ENCODE measurements around the gene PGGHG. TPM values are rescaled to one million over a fixed set of nuclear protein-coding genes. Genes with fewer than 3 reads are reported as not detected.

Gene PGGHG
- total RNA-seq, 1 donor from 2014 or later, result 20.5 TPM

GRCh38 chr11:282630-283360, 6.1 kb upstream of the PGGHG start:
- Mint-ChIP-seq H3K36me3 (no peaks in the 10 kb centered on the region), H3K4me1 (peaks cover 17% of the 10 kb centered on the region), H3K27me3 (ENCODE audit: insufficient read depth, low read depth) (peaks cover 19% of the 10 kb centered on the region), H3K4me3 (peak overlapping the region; percentile 33), H3K27ac (peak overlapping the region; percentile 13), H3K9me3 (peaks cover 4% of the 10 kb centered on the region)
- Histone ChIP-seq H4K20me1 (ENCODE audit: low read depth) (no peaks in the 10 kb centered on the region), H3K27ac (no peak overlapping the region), H3K9ac (no peak overlapping the region), H3K79me2 (ENCODE audit: low read depth) (no peaks in the 10 kb centered on the region), H2AFZ (replicated peaks) (no peak overlapping the region), H3K4me3 (no peak overlapping the region), H3K36me3 (no peaks in the 10 kb centered on the region), H3K27me3 (peaks cover 19% of the 10 kb centered on the region), H3K9me3 (ENCODE audit: low read depth) (no peaks in the 10 kb centered on the region), H3K4me1 (peaks cover 4% of the 10 kb centered on the region), H3F3A (ENCODE audit: low read depth) (no peaks in the 10 kb centered on the region), H3K4me2 (no peak overlapping the region)
- DNase-seq (ENCODE audit: low spot score), result no peak
- TF ChIP-seq, protein P1, sequence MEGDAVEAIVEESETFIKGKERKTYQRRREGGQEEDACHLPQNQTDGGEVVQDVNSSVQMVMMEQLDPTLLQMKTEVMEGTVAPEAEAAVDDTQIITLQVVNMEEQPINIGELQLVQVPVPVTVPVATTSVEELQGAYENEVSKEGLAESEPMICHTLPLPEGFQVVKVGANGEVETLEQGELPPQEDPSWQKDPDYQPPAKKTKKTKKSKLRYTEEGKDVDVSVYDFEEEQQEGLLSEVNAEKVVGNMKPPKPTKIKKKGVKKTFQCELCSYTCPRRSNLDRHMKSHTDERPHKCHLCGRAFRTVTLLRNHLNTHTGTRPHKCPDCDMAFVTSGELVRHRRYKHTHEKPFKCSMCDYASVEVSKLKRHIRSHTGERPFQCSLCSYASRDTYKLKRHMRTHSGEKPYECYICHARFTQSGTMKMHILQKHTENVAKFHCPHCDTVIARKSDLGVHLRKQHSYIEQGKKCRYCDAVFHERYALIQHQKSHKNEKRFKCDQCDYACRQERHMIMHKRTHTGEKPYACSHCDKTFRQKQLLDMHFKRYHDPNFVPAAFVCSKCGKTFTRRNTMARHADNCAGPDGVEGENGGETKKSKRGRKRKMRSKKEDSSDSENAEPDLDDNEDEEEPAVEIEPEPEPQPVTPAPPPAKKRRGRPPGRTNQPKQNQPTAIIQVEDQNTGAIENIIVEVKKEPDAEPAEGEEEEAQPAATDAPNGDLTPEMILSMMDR (IDR thresholded peaks at IDR 0.05), result no peak
- no peak for TF ChIP-seq EZH2 (IDR thresholded peaks at IDR 0.05)
- TF ChIP-seq EZH2phosphoT487 (IDR thresholded peaks at IDR 0.05), result no peak

DNA sequence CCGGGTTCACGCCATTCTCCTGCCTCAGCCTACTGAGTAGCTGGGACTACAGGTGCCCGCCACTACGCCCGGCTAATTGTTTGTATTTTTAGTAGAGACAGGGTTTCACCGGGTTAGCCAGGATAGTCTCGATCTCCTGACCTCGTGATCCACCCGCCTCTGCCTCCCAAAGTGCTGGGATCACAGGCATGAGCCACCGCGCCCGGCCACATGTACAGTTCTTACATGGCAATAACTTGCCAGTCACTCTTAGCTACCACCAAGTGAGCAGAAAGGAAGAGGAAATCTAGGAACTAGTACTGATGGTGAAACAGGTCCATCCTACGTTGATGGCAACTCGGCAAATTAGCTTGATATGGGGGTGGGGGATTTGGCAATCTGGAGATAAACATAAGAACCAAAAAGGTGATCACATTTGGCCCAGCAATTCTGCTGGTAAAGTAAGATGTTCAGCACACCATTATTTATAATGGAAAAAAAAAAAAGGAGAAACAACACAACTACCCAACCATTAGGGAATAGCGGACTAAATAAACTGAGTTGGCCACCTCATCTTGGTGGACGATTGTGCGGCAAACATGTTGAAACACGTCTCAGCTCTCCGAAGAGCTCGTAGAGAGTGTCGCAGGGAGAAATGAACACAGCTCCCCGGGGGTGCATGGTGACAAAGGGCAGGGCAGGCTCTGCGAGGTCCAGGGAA, 5.4 kb upstream of the PGGHG start:
- peaks cover 3% of the 10 kb centered on the region for H3K9me3 Mint-ChIP-seq

GRCh38 chr11:284105-285020, 4.6 kb upstream of the PGGHG start:
- H3K4me3 Mint-ChIP-seq, result no peak overlapping the region
- no peak overlapping the region for H3K4me3 ChIP-seq
- peaks cover 19% of the 10 kb centered on the region for H3K4me1 Mint-ChIP-seq
- H3K36me3 Mint-ChIP-seq, result no peaks in the 10 kb centered on the region
- TF ChIP-seq EZH2phosphoT487 (IDR thresholded peaks at IDR 0.05) (no peak), EZH2 (IDR thresholded peaks at IDR 0.05) (no peak)
- TF ChIP-seq, protein P1 (IDR thresholded peaks at IDR 0.05), result no peak
- H3F3A ChIP-seq (ENCODE audit: low read depth), result no peaks in the 10 kb centered on the region
- peaks cover 29% of the 10 kb centered on the region for H3K27me3 ChIP-seq
- H3K79me2 ChIP-seq (ENCODE audit: low read depth), result no peaks in the 10 kb centered on the region
- H3K9me3 Mint-ChIP-seq, result peaks cover 2% of the 10 kb centered on the region
- no peak overlapping the region for H3K4me2 ChIP-seq
- no peak overlapping the region for H3K27ac Mint-ChIP-seq
- H2AFZ ChIP-seq (replicated peaks), result no peak overlapping the region
- DNase-seq (ENCODE audit: low spot score), result no peak
- H3K9ac ChIP-seq, result no peak overlapping the region
- H3K9me3 ChIP-seq (ENCODE audit: low read depth), result no peaks in the 10 kb centered on the region
- no peak overlapping the region for H3K27ac ChIP-seq
- H3K4me1 ChIP-seq, result peaks cover 11% of the 10 kb centered on the region
- no peaks in the 10 kb centered on the region for H4K20me1 ChIP-seq (ENCODE audit: low read depth)
- H3K27me3 Mint-ChIP-seq (ENCODE audit: insufficient read depth, low read depth), result peaks cover 19% of the 10 kb centered on the region
- H3K36me3 ChIP-seq, result no peaks in the 10 kb centered on the region

More for the DNA sequence above, 5.4 kb upstream of the PGGHG start:
- H3K27me3 Mint-ChIP-seq (ENCODE audit: insufficient read depth, low read depth), result peaks cover 19% of the 10 kb centered on the region
- Histone ChIP-seq H2AFZ (replicated peaks) (no peak overlapping the region), H3K27ac (no peak overlapping the region), H3K36me3 (no peaks in the 10 kb centered on the region), H4K20me1 (ENCODE audit: low read depth) (no peaks in the 10 kb centered on the region), H3K9me3 (ENCODE audit: low read depth) (no peaks in the 10 kb centered on the region), H3K4me1 (peaks cover 10% of the 10 kb centered on the region), H3K4me2 (no peak overlapping the region), H3K79me2 (ENCODE audit: low read depth) (no peaks in the 10 kb centered on the region), H3F3A (ENCODE audit: low read depth) (no peaks in the 10 kb centered on the region), H3K27me3 (peaks cover 26% of the 10 kb centered on the region), H3K9ac (no peak overlapping the region), H3K4me3 (no peak overlapping the region)
- no peak overlapping the region for H3K4me3 Mint-ChIP-seq
- no peak for DNase-seq (ENCODE audit: low spot score)
- peak overlapping the region; percentile 58 for H3K27ac Mint-ChIP-seq
- H3K36me3 Mint-ChIP-seq, result no peaks in the 10 kb centered on the region
- H3K4me1 Mint-ChIP-seq, result peaks cover 19% of the 10 kb centered on the region
- TF ChIP-seq, protein P1 (IDR thresholded peaks at IDR 0.05), result no peak
- TF ChIP-seq EZH2phosphoT487 (IDR thresholded peaks at IDR 0.05), result no peak
- no peak for TF ChIP-seq EZH2 (IDR thresholded peaks at IDR 0.05)
